Activated naive CD8-positive, alpha-beta T cell treated with anti-CD3 and anti-CD28 coated beads, Interleukin-2, amount 10 ng/mL, durations not matched to agents 7 days and 5 days (primary cell): Measurements from ENCODE around the gene GTF3A. TPM values are rescaled to one million over a fixed set of nuclear protein-coding genes. Genes with fewer than 3 reads are reported as not detected.

Experiments
- ATAC-seq: fragments of 150-1000 bp; cut with Tn5 transposase; one replicate; pipeline ENCODE4 v1.10.0; 2021; ENCODE audit warnings: low read depth, moderate library complexity
- POLR2A ChIA-PET: fragments of 350-600 bp; sonication (Branson Sonifier 250); formaldehyde crosslinking; loops from one replicate; lab custom pipeline; 2021; ENCODE audit warnings: antibody characterized with exemption; lab: Charles Lee
- DNase-seq: peaks from one replicate; pipeline ENCODE4 v3.0.0; 2021
- H3K27ac Mint-ChIP-seq: one replicate; pipeline ENCODE4 v1.8.0; 2022; ENCODE audit warnings: mild to moderate bottlenecking, mixed read lengths
- H3K27me3 Mint-ChIP-seq: one replicate; pipeline ENCODE4 v1.8.0; 2022; ENCODE audit warnings: mild to moderate bottlenecking, moderate library complexity, mixed read lengths
- H3K36me3 Mint-ChIP-seq: one replicate; pipeline ENCODE4 v1.8.0; 2021; ENCODE audit warnings: mild to moderate bottlenecking, mixed read lengths
- H3K4me1 Mint-ChIP-seq: one replicate; pipeline ENCODE4 v1.8.0; 2021; ENCODE audit warnings: mixed read lengths
- H3K4me3 Mint-ChIP-seq: one replicate; pipeline ENCODE4 v1.8.0; 2022; ENCODE audit warnings: mild to moderate bottlenecking, moderate library complexity, mixed read lengths
- H3K9me3 Mint-ChIP-seq: one replicate; pipeline ENCODE4 v1.8.0; 2021; ENCODE audit warnings: mixed read lengths
- total RNA-seq, 2 experiments: library from RNA; stranded (reverse); gene quantifications; one replicate each; pipeline ENCODE4 v1.2.3, GENCODE V29; 2021

GTF3A gene
- total RNA-seq, 2 experiments from 2014 or later, result 159 to 173 TPM

- peak overlapping the region; percentile 45 for H3K4me3 Mint-ChIP-seq
- no peaks in the 10 kb centered on the region for H3K9me3 Mint-ChIP-seq
- no peak for DNase-seq
- H3K27me3 Mint-ChIP-seq, result no peaks in the 10 kb centered on the region
- POLR2A ChIA-PET, result interaction anchor here (1.8 to 4.5 kb wide), 2 partner anchors 14 to 16 kb away, joined by 4 to 38 read pairs; no protein-coding TSS in a partner anchor
- ATAC-seq, result peak; percentile 25
- peaks cover 46% of the 10 kb centered on the region for H3K4me1 Mint-ChIP-seq
- peak overlapping the region; percentile 56 for H3K27ac Mint-ChIP-seq
- peaks cover 40% of the 10 kb centered on the region for H3K36me3 Mint-ChIP-seq
Observed at GRCh38 chr13:27442071-27442647, 17.7 kb downstream of the GTF3A start.

GRCh38 chr13:27442797-27443196 lies 18.4 kb downstream of the GTF3A start:
- Mint-ChIP-seq H3K9me3 (no peaks in the 10 kb centered on the region), H3K27me3 (no peaks in the 10 kb centered on the region), H3K36me3 (peaks cover 36% of the 10 kb centered on the region), H3K4me3 (peak overlapping the region; percentile 45), H3K4me1 (peaks cover 51% of the 10 kb centered on the region), H3K27ac (peak overlapping the region; percentile 56)
- ATAC-seq (no peak), DNase-seq (no peak)
- POLR2A ChIA-PET, result interaction anchor here (1.5 to 4.5 kb wide), 3 partner anchors 11 to 16 kb away, joined by 4 to 38 read pairs (median 4); no protein-coding TSS in a partner anchor

GRCh38 chr13:27446986-27447583 lies 22.7 kb downstream of the GTF3A start:
- H3K4me3 Mint-ChIP-seq, result peak overlapping the region; percentile 78

GRCh38 chr13:27448308-27448707 lies 23.9 kb downstream of the GTF3A start:
- Mint-ChIP-seq H3K4me1 (peaks cover 48% of the 10 kb centered on the region), H3K27me3 (peaks cover 2% of the 10 kb centered on the region), H3K36me3 (peaks cover 7% of the 10 kb centered on the region)

More at GRCh38 chr13:27446986-27447583, 22.7 kb downstream of the GTF3A start:
- Mint-ChIP-seq H3K36me3 (peaks cover 12% of the 10 kb centered on the region), H3K9me3 (no peaks in the 10 kb centered on the region), H3K4me1 (peaks cover 51% of the 10 kb centered on the region), H3K27ac (peak overlapping the region; percentile 93), H3K27me3 (peaks cover 2% of the 10 kb centered on the region)
- no peak for DNase-seq
- POLR2A ChIA-PET, result interaction anchor here (0.6 to 6.7 kb wide), 3 partner anchors 8 to 21 kb away, joined by 3 to 130 read pairs (median 3); partner anchors contain the start of gene GTF3A
- no peak for ATAC-seq

GRCh38 chr13:27449081-27449603 lies 24.7 kb downstream of the GTF3A start:
- H3K4me1 Mint-ChIP-seq, result peaks cover 48% of the 10 kb centered on the region
- H3K9me3 Mint-ChIP-seq, result no peaks in the 10 kb centered on the region
- peaks cover 7% of the 10 kb centered on the region for H3K36me3 Mint-ChIP-seq
- peak overlapping the region; percentile 95 for H3K27ac Mint-ChIP-seq
- H3K4me3 Mint-ChIP-seq, result peak overlapping the region; percentile 94
- DNase-seq (no peak), ATAC-seq (no peak)
- H3K27me3 Mint-ChIP-seq, result peaks cover 2% of the 10 kb centered on the region
- POLR2A ChIA-PET, result interaction anchor here (0.5 to 6.7 kb wide), 4 partner anchors 11 to 171 kb away, joined by 3 to 130 read pairs (median 14); partner anchors contain the start of genes GTF3A and LNX2

More at GRCh38 chr13:27448308-27448707, 23.9 kb downstream of the GTF3A start:
- H3K9me3 Mint-ChIP-seq, result no peaks in the 10 kb centered on the region
- POLR2A ChIA-PET, result interaction anchor here (6.7 kb wide), 1 partner anchor 22 kb away, joined by 130 read pairs; the partner anchor contains the start of gene GTF3A
- DNase-seq, result no peak
- no peak for ATAC-seq
- peak overlapping the region; percentile 75 for H3K27ac Mint-ChIP-seq
- peak overlapping the region; percentile 94 for H3K4me3 Mint-ChIP-seq

GRCh38 chr13:27449936-27450828 lies 25.8 kb downstream of the GTF3A start, which contains the start of gene MTIF3:
Gene MTIF3, minus strand, starts transcription at chr13:27450564. Its CDS starts 10,116 bp downstream, at chr13:27440448.
- ATAC-seq (peak; percentile 93), DNase-seq (peak; percentile 94)
- H3K4me3 Mint-ChIP-seq, result peak within 1 kb of the TSS; percentile 94
- H3K36me3 Mint-ChIP-seq, result peaks cover 4% of the 10 kb centered on the region
- peaks cover 47% of the 10 kb centered on the region for H3K4me1 Mint-ChIP-seq
- H3K9me3 Mint-ChIP-seq, result no peaks in the 10 kb centered on the region
- POLR2A ChIA-PET, result interaction anchor here (0.6 to 6.7 kb wide), 10 partner anchors 12 to 876 kb away, joined by 3 to 130 read pairs (median 3); partner anchors contain the start of genes GTF3A and LNX2
- H3K27me3 Mint-ChIP-seq, result peaks cover 2% of the 10 kb centered on the region
- H3K27ac Mint-ChIP-seq, result peak within 1 kb of the TSS; percentile 95

GRCh38 chr13:27450921-27451471 lies 26.6 kb downstream of the GTF3A start:
- POLR2A ChIA-PET, result interaction anchor here (1.4 to 6.7 kb wide), 3 partner anchors 22 to 169 kb away, joined by 3 to 130 read pairs (median 24); partner anchors contain the start of genes GTF3A and LNX2
- Mint-ChIP-seq H3K9me3 (no peaks in the 10 kb centered on the region), H3K36me3 (no peaks in the 10 kb centered on the region), H3K4me3 (peak overlapping the region; percentile 94), H3K4me1 (peaks cover 44% of the 10 kb centered on the region), H3K27ac (peak overlapping the region; percentile 95), H3K27me3 (peaks cover 2% of the 10 kb centered on the region)
- ATAC-seq, result no peak
- peak; percentile 61 for DNase-seq

GRCh38 chr13:27455331-27455855 lies 31.0 kb downstream of the GTF3A start:
- H3K4me3 Mint-ChIP-seq, result peak overlapping the region; percentile 92
- POLR2A ChIA-PET, result interaction anchor here (0.6 to 3.9 kb wide), 6 partner anchors 9 to 411 kb away, joined by 3 to 35 read pairs (median 6); partner anchors contain the start of genes GTF3A and LNX2
- ATAC-seq (peak; percentile 47), DNase-seq (peak; percentile 41)
- no peaks in the 10 kb centered on the region for H3K9me3 Mint-ChIP-seq
- H3K27ac Mint-ChIP-seq, result peak overlapping the region; percentile 97
- H3K27me3 Mint-ChIP-seq, result peaks cover 5% of the 10 kb centered on the region
- H3K36me3 Mint-ChIP-seq, result no peaks in the 10 kb centered on the region
- peaks cover 19% of the 10 kb centered on the region for H3K4me1 Mint-ChIP-seq

- peaks cover 5% of the 10 kb centered on the region for H3K27me3 Mint-ChIP-seq
- ATAC-seq, result no peak
- no peak overlapping the region for H3K27ac Mint-ChIP-seq
- H3K4me1 Mint-ChIP-seq, result peaks cover 2% of the 10 kb centered on the region
- H3K4me3 Mint-ChIP-seq, result no peak overlapping the region
- no peak for DNase-seq
- H3K36me3 Mint-ChIP-seq, result no peaks in the 10 kb centered on the region
- POLR2A ChIA-PET, result interaction anchor here (2.5 kb wide), 1 partner anchor 12 kb away, joined by 7 read pairs; the partner anchor contains the start of gene MTIF3
- no peaks in the 10 kb centered on the region for H3K9me3 Mint-ChIP-seq
Observed at GRCh38 chr13:27461940-27462584, 37.6 kb downstream of the GTF3A start.

GRCh38 chr13:27463500-27463899 lies 39.1 kb downstream of the GTF3A start:
- Mint-ChIP-seq H3K36me3 (no peaks in the 10 kb centered on the region), H3K4me3 (no peak overlapping the region), H3K27ac (no peak overlapping the region), H3K4me1 (peaks cover 2% of the 10 kb centered on the region), H3K9me3 (no peaks in the 10 kb centered on the region), H3K27me3 (peaks cover 5% of the 10 kb centered on the region)
- ATAC-seq, result peak; percentile 42
- no peak for DNase-seq
- POLR2A ChIA-PET, result interaction anchor here (2.5 kb wide), 1 partner anchor 13 kb away, joined by 7 read pairs; the partner anchor contains the start of gene MTIF3

GRCh38 chr13:27465611-27466010 lies 41.2 kb downstream of the GTF3A start:
- H3K4me3 Mint-ChIP-seq, result no peak overlapping the region
- POLR2A ChIA-PET, result no interaction called here
- H3K27ac Mint-ChIP-seq, result no peak overlapping the region
- DNase-seq (no peak), ATAC-seq (no peak)
- no peaks in the 10 kb centered on the region for H3K9me3 Mint-ChIP-seq
- H3K36me3 Mint-ChIP-seq, result peaks cover 1% of the 10 kb centered on the region
- H3K27me3 Mint-ChIP-seq, result peaks cover 2% of the 10 kb centered on the region
- peaks cover 2% of the 10 kb centered on the region for H3K4me1 Mint-ChIP-seq
